Fibroblast of lung (primary cell): Measurements from ENCODE around the gene GRIA1. TPM values are rescaled to one million over a fixed set of nuclear protein-coding genes. Genes with fewer than 3 reads are reported as not detected.

Experiments used
- DNase-seq, 2 donors: peaks; one replicate each; pipeline versions ENCODE4 v3.0.0 to v3.0.0-alpha.2; 2010; ENCODE audit warnings: low read depth in 2 of 2
- H2AFZ ChIP-seq: 2 replicates; pipeline ENCODE4 v1.5.1; 2012; ENCODE audit warnings: low read length, control low read depth, inconsistent platforms
- H3K27ac ChIP-seq: 2 replicates; pipeline ENCODE4 v1.5.1; 2011; ENCODE audit warnings: low read length, control low read depth; ENCODE audit not compliant: insufficient read depth
- H3K27me3 ChIP-seq: 2 replicates; pipeline ENCODE4 v1.5.1; 2011; ENCODE audit warnings: mild to moderate bottlenecking, low read length; ENCODE audit not compliant: control insufficient read depth, insufficient read depth
- H3K36me3 ChIP-seq: 2 replicates; pipeline ENCODE4 v1.5.1; 2011; ENCODE audit warnings: low read length; ENCODE audit not compliant: control insufficient read depth, insufficient read depth
- H3K4me1 ChIP-seq: 2 replicates; pipeline ENCODE4 v1.5.1; 2011; ENCODE audit warnings: low read length; ENCODE audit not compliant: control insufficient read depth, insufficient read depth; ENCODE audit errors: extremely low read depth
- H3K4me2 ChIP-seq: 2 replicates; pipeline ENCODE4 v1.5.1; 2011; ENCODE audit warnings: low read length, control low read depth; ENCODE audit not compliant: insufficient read depth; ENCODE audit errors: extremely low read depth
- H3K4me3 ChIP-seq, 4 experiments: fragments of 200-600 bp in 1 of 4; sonication (generic) in 1 of 4; replicated peaks in 1 of 4; 2 replicates each; pipeline ENCODE4 v1.5.1; 2011 to 2016; ENCODE audit warnings: low read length in 4 of 4, low read depth in 3 of 4, mild to moderate bottlenecking in 3 of 4, control low read depth in 2 of 4, inconsistent platforms in 1 of 4, mixed read lengths in 1 of 4; ENCODE audit not compliant: insufficient read depth in 1 of 4; ENCODE audit errors: control extremely low read depth in 1 of 4
- H3K79me2 ChIP-seq: 2 replicates; pipeline ENCODE4 v1.5.1; 2012; ENCODE audit warnings: mild to moderate bottlenecking, low read length, inconsistent platforms; ENCODE audit not compliant: control insufficient read depth, insufficient read depth
- H3K9ac ChIP-seq: 2 replicates; pipeline ENCODE4 v1.5.1; 2011; ENCODE audit warnings: mild to moderate bottlenecking, low read length, control low read depth; ENCODE audit not compliant: insufficient read depth
- H3K9me3 ChIP-seq: 2 replicates; pipeline ENCODE4 v1.5.1; 2012; ENCODE audit warnings: low read depth, low read length; ENCODE audit not compliant: control insufficient read depth, insufficient read depth
- H4K20me1 ChIP-seq: 2 replicates; pipeline ENCODE4 v1.5.1; 2011; ENCODE audit warnings: low read length; ENCODE audit not compliant: control insufficient read depth, insufficient read depth; ENCODE audit errors: extremely low read depth
- EZH2 ChIP-seq: IDR thresholded peaks from 2 replicates; pipeline ENCODE4 v1.5.1; 2012; ENCODE audit warnings: low read length, control low read depth, mild to moderate bottlenecking; ENCODE audit errors: missing control alignments
- polyA plus RNA-seq, 2 donors: library from polyadenylated mRNA; depleted of rRNA in 1 of 2; stranded (reverse) in 1 of 2; unstranded in 1 of 2; fragments of >200 nt; gene quantifications; 2 replicates each; pipeline ENCODE4 v1.2.1, GENCODE V29; 2011 to 2012; ENCODE audit warnings: missing spikeins in 1 of 2
- total RNA-seq: library from RNA; depleted of rRNA; stranded (reverse); fragments of >200 nt; gene quantifications from 2 replicates; pipeline ENCODE4 v1.2.1, GENCODE V29; 2014
- TF ChIP-seq, protein P1 (sequence below), 2 donors: IDR thresholded peaks in 1 of 2; conservative IDR thresholded peaks in 1 of 2; 1 replicate in 1 of 2; 2 replicates in 1 of 2; pipeline ENCODE4 v1.5.1; 2011 to 2012; ENCODE audit warnings: low read length in 2 of 2, control low read depth in 1 of 2, inconsistent platforms in 1 of 2, low read depth in 1 of 2, mild to moderate bottlenecking in 1 of 2

The GRIA1 gene
- total and polyA plus RNA-seq, 2 donors (not counting 1 experiment from before 2014, with no cell fraction given), result 2.0 to 4.5 TPM

- Histone ChIP-seq H3K9ac (no peak overlapping the region), H3K27ac (no peak overlapping the region), H3K79me2 (no peaks in the 10 kb centered on the region), H3K9me3 (no peaks in the 10 kb centered on the region), H3K4me1 (peaks cover 7% of the 10 kb centered on the region), H3K4me2 (no peak overlapping the region), H4K20me1 (no peaks in the 10 kb centered on the region), H3K27me3 (no peaks in the 10 kb centered on the region), H3K36me3 (no peaks in the 10 kb centered on the region), H2AFZ (no peak overlapping the region), H3K4me3 (no peak overlapping the region)
- no peak for TF ChIP-seq EZH2
- TF ChIP-seq, protein P1, sequence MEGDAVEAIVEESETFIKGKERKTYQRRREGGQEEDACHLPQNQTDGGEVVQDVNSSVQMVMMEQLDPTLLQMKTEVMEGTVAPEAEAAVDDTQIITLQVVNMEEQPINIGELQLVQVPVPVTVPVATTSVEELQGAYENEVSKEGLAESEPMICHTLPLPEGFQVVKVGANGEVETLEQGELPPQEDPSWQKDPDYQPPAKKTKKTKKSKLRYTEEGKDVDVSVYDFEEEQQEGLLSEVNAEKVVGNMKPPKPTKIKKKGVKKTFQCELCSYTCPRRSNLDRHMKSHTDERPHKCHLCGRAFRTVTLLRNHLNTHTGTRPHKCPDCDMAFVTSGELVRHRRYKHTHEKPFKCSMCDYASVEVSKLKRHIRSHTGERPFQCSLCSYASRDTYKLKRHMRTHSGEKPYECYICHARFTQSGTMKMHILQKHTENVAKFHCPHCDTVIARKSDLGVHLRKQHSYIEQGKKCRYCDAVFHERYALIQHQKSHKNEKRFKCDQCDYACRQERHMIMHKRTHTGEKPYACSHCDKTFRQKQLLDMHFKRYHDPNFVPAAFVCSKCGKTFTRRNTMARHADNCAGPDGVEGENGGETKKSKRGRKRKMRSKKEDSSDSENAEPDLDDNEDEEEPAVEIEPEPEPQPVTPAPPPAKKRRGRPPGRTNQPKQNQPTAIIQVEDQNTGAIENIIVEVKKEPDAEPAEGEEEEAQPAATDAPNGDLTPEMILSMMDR (conservative IDR thresholded peaks at IDR 0.05 in 1 of 2, IDR thresholded peaks at IDR 0.05 in 1 of 2; ENCODE audit: low read depth in 1 of 2, low read length in 2 of 2), result no peak
- DNase-seq, result peak; percentile 62 to 67
Measured at GRCh38 chr5:153546566-153546965, 56.1 kb downstream of the GRIA1 start.

- Histone ChIP-seq H3K4me1 (peaks cover 11% of the 10 kb centered on the region), H3K27ac (peak overlapping the region; percentile 71), H3K4me3 (no peak overlapping the region), H3K9ac (no peak overlapping the region), H3K79me2 (no peaks in the 10 kb centered on the region), H3K27me3 (no peaks in the 10 kb centered on the region), H3K4me2 (peak overlapping the region; percentile 61), H2AFZ (peak overlapping the region; percentile 3), H3K36me3 (no peaks in the 10 kb centered on the region), H3K9me3 (no peaks in the 10 kb centered on the region), H4K20me1 (no peaks in the 10 kb centered on the region)
- TF ChIP-seq, protein P1 (conservative IDR thresholded peaks at IDR 0.05 in 1 of 2, IDR thresholded peaks at IDR 0.05 in 1 of 2; ENCODE audit: low read depth in 1 of 2, low read length in 2 of 2), result no peak
- TF ChIP-seq EZH2, result no peak
- DNase-seq, result peak; percentile 90 to 98
Measured at GRCh38 chr5:153551537-153552079, 61.1 kb downstream of the GRIA1 start.

GRCh38 chr5:153552886-153553285 lies 62.4 kb downstream of the GRIA1 start:
- Histone ChIP-seq H3K9ac (no peak overlapping the region), H3K79me2 (no peaks in the 10 kb centered on the region), H3K4me2 (no peak overlapping the region), H3K9me3 (no peaks in the 10 kb centered on the region), H3K27me3 (no peaks in the 10 kb centered on the region), H3K4me3 (no peak overlapping the region), H3K27ac (no peak overlapping the region), H3K36me3 (no peaks in the 10 kb centered on the region), H4K20me1 (no peaks in the 10 kb centered on the region), H3K4me1 (peaks cover 11% of the 10 kb centered on the region), H2AFZ (no peak overlapping the region)
- TF ChIP-seq EZH2, result no peak
- TF ChIP-seq, protein P1 (conservative IDR thresholded peaks at IDR 0.05 in 1 of 2, IDR thresholded peaks at IDR 0.05 in 1 of 2; ENCODE audit: low read depth in 1 of 2, low read length in 2 of 2), result no peak
- peak in 1 of 2 donors; percentile 57 for DNase-seq
